Right ventricle myocardium inferior (tissue), 1 donor: ENCODE measurements around the gene DVL1. TPM values are rescaled to one million over a fixed set of nuclear protein-coding genes. Genes with fewer than 3 reads are reported as not detected.

ENCODE experiments used
- ATAC-seq: fragments of 200-7000 bp; cut with Tn5 transposase; one replicate; pipeline ENCODE4 v1.9.1; 2020; ENCODE audit warnings: mild to moderate bottlenecking, moderate library complexity
- DNase-seq: peaks from one replicate; pipeline ENCODE4 v3.0.0; 2021; ENCODE audit errors: missing footprints
- intact Hi-C: fragments of 100-400 bp; cut with DNase I; formaldehyde crosslinking; loops from one replicate; pipeline ENCODE4 v1.11.0; 2022
- total RNA-seq: library from RNA; stranded (reverse); fragmentation: NEBNext Ultra II Directional; extraction: Animal tissue kit (Norgen Biotek cat#: 25700); gene quantifications from one replicate; pipeline ENCODE4 v1.2.1, GENCODE V29; 2021
- donor health status: DM: no; HTN: yes; CAD: no; lungs with severe emphysema.

DVL1 gene
- total RNA-seq, 1 donor from 2014 or later, result 119 TPM

DNA sequence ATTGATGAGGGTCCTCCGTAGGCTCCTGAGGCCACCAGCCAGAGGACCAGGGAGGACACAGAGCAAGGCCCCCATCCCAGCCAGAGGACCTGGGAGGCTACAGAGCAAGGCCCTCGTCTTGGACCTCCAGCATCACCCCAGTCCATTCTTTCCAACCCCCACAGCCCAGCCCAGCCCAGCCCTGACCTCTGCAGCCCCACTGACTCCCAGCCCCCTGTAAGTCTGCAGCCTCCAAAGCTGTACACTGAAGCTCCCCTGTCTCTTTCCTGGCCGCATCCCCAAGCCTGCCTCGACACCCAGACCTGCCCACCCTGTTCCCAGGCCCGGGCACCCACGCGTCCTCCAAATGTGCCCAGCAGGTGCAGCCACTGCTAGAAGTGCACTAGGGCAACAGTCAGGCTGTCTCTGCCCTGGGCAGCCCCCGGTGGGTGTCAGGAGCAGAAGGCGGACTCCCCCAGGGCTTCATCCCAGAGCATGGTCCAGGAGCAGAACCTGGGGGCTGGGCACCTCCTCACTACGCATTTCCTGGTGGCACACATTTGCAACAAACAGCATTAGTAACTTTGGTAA, 2.1 kb downstream of the DVL1 start:
- intact Hi-C loops, result loop anchor here (2.0 kb wide), 1 partner anchor 22 kb away; the partner anchor contains the start of genes CPTP and INTS11
- DNase-seq (peak; percentile 49), ATAC-seq (no peak)

DNA sequence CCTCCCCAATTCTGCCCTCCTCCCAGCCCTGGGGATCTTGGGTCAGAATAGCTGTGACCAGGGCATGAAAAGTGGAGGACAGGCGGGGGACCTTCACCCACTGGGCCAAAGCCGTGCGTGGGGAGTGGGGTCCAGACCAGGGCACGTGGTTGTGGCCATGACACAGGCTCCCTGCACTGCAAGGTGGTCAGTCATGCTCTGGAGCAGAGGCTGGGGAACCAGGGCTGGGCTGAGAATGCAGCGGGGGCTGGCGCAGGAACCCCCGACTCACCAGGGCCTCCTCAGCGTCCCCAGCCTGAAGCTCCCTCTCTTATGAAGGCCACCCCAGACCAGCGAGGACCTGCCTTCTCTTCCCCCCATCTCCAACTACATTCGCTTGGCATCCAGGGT, 2.7 kb downstream of the DVL1 start:
- ATAC-seq, result no peak
- peak; percentile 32 for DNase-seq
- intact Hi-C loops, result loop anchor here (2.0 kb wide), 1 partner anchor 22 kb away; the partner anchor contains the start of genes CPTP and INTS11

DNA sequence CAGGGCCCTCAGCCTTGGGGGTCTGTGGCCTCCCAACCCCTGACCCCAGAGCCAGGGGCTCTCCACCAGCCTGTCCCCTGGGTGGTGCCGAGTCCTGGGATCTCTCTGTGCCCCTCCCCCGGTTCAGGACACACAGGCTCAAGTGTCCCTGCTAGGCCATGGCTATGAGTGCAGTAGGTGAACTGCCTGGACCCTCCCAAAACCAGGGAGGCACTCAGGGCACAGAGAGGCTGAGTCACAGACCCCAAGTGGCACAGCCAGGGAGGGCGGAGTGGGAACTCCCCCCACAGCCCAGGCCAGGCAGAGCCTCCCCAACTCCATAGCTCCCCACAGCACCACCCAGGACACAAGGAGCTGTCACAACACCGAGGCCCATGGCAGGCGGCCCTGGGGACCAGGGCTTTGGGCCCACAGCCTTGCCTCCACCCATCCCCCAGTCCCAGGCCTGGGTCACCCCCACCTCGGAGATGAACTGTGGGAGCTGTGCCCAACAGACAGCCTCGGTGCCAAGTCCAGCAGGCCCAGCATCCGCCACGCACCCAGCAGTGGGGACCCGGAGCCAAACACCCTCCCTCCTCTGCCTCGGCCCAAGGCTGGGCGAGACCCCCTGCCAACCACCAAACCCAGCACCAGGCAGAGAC, 3.2 kb downstream of the DVL1 start:
- intact Hi-C loops, result loop anchor here (2.0 kb wide), 1 partner anchor 21 kb away; the partner anchor contains the start of genes CPTP and INTS11
- DNase-seq, result peak; percentile 60
- no peak for ATAC-seq

DNA sequence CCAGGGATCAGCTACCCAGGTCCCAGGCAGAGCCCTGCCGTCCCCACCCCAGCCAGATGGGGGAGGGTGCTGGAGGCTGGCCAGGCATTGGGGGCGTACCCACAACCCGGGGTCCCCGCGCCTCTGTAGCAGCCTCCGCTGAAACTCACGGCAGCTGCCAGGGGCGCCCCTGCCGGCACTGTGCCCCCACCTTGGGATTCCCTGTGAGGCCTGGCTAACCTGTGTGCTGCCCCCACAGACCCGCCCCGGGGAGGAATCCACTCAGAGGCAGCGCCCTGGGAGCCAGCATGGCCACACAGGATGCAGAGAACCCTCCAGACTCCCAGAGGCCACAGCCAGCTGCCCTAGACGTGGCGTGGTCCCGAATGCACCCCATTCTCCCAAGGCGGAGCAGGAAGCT, 3.8 kb downstream of the DVL1 start:
- ATAC-seq, result no peak
- peak; percentile 59 for DNase-seq
- intact Hi-C loops, result no loop called here

DNA sequence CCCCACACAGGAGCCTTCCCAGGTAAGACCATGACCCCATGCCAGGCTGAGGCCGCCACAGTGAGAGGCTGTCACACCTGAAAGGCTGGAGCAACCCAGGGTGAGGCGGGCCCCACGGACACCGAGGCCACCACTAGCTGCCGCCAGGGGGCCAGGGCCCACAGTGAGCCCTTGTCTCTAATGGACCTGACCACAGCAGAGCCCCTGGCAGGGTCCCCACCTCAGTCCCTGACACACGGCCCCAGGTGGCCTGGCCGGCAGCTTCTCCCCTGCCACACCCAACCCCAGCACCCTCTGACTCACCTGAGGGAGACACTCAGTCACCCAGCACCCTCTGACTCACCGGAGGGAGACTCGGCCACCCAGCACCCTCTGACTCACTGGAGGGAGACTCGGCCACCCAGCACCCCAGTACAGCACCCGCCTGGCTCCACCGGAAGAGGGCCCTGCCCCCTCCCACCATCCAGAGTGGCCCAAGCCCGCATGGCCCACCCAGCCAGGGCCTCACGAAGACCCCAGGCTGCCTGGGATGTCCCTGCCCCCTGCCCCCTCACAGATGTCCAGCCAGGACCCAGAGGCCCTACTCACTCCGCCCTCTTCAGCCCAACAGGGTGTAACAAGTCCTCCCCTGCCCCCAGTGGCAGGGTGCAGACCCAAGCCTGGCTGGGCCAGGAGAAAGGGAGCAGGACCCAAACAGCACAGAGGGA, 4.4 kb downstream of the DVL1 start:
- intact Hi-C loops, result no loop called here
- peak; percentile 56 for DNase-seq
- no peak for ATAC-seq

DNA sequence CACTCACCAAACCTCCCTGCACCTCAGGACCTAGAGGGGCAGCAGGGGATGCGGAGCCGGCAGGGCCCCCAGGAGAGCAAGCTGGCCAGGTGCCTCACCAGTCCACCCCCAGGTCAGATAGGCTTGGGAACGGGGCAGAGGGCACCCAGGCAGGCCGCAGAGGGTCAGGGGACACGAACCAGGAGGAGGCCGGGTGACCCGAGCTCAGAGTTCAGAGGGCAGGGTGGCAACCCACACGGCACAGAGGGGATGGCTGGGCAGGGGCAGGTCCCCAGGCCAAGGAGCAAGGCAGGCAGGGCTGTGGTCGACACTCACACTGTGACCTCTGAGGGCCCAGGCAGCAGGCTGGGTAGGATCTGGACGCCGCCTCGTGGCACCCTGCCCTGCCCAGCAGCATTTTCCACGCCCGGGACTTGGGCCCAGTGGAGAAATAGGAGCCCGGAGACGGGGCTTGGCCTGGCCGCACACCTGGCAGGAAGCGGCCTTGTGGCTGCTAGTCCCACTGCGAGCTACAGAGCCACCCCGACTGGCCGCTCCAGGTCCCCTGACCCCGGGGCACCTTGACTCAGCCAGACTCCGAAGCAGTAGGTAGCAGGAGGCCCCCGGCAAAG, 5.3 kb downstream of the DVL1 start:
- ATAC-seq (peak; percentile 23), DNase-seq (peak; percentile 67)
- intact Hi-C loops, result no loop called here

DNA sequence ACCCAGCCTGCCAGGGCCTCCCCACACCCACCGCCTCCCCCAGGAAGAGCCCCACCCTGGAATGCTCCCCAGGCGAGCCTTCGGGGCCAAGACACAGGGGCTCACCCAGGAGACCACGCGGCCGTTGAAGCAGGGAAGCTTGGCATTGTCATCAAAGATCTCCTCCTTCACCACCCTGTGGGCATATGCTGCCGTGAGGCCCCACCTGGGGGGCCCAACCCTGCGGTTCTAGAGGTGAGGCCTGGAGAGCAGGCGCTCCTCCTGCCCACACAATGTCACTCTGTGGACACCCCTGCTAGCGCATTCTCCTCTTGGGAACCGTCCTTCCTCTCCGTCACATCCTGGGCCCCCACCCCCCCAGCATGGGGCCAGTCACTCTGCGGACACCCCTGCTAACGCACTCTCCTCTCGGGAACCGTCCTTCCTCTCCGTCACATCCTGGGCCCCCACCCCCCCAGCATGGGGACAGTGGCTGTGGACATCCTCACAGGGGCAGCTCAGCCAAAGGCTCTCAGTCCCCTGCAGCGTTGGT, 6.6 kb downstream of the DVL1 start:
- DNase-seq (no peak), ATAC-seq (no peak)
- intact Hi-C loops, result no loop called here

DNA sequence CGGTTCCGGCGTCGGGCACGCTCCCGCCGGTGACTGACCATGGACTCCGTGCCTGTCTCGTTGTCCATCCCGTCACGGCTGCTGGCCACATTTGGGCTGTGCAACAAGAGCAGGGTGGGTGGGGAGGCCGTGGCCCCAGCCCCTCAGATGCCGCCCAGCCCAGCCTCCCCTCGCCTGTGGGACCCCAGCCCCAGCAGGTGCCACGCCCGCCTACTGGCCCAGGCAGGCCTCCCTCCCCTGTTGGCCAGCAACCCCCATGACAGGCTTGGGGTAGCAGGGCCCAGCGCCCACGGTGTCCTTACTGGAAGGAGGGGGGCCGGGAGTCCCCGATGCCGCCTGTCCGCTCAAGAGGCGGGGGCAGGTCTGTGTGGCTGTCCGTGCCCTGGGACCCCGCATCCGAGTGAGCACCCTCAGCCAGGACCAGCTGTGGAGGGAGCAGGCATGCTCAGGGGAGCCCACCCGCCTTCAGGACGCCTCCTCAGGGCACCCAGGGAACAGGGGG, 7.1 kb downstream of the DVL1 start:
- ATAC-seq (no peak), DNase-seq (no peak)
- intact Hi-C loops, result no loop called here

DNA sequence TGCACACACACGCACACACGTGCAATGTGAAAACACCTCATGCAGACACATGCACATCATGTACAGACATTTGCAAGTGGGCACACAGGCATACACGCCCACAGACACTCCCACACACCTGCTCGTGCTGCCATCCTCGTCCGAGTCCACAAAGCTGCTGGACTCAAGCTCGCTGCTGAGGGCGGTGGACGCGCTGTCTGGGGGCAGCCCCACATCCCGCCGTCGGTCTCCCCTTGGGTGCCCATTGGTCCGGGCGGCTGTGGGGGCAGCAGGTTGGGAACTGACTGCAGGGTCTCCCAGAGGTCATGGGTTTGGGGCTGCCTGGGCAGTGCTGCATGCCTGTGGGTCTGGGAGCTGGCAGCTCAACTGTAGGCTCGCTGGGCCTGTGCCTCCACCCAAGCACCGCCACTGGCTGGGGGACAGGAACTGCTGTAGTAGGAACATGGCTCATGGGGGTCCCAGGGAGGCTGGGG, 7.6 kb downstream of the DVL1 start:
- no peak for DNase-seq
- no peak for ATAC-seq
- intact Hi-C loops, result no loop called here

DNA sequence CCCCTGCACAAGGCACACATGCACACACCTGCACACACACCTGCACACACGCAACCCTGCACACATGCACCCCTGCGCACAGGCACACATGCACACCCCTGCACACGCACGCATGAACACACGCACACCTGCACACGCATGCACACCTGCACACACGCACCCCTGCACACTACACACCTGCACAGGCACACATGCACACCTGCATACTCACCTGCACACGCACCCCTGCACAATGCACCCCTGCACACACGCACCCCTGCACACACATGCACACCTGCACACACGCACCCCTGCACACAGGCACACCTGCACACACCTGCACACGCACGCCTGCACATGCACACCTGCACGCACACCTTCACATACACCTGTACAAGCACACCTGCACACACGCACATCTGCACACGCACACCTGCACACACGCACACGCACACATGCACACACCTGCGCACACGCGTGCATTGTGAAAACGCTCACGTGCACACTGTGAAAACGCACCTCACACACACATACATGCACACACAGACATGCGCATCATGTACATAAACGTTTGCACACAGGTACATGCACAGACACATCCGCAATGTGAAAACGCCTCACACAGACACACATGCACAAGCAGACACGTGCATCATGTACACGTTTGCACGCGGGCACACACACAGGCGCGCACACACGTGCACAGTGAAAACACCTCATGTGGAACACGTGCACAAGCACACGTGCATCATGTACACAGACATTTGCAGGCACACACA, 8.2 kb downstream of the DVL1 start:
- DNase-seq (no peak), ATAC-seq (no peak)
- intact Hi-C loops, result no loop called here

DNA sequence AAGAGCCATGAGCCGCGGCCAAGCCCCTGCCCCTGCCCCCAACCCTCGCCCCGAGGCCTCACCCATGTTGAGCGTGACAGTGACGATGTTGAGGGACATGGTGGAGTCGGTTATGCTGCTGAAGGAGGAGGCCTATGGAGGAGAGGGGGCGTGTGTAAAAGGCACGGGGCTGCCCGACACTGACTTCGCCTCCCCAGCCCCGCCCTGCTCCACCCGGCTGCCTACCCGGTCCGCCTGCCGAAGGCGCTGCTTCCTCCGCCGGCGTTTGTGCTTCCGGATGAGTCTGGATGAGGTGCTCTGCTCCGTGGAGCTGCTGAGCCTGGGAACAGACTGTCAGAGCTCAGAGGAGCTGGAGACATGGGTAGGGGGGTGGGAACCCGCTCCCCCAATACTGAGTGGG, 9.0 kb downstream of the DVL1 start:
- intact Hi-C loops, result no loop called here
- no peak for ATAC-seq

DNA sequence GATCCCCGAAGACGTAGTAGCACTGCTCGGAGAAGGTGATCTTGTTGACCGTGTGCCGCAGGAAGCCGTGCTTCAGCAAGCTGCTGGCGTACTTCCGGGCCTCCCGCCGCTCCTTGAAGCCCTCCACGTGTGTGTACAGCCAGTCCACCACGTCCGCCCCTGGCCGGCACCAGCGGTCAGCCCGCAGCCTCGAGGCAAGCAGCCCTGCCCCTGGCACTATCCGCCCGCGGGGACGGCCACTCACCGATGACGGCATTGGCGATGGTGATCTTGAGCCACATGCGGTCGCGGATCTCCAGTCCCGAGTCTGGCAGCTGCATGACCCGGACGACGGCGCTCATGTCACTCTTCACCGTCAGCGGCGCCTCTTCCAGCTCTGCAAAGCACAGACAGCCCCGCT, 10.9 kb downstream of the DVL1 start:
- intact Hi-C loops, result no loop called here
- DNase-seq, result no peak
- ATAC-seq, result no peak

More for the DNA sequence above, 9.0 kb downstream of the DVL1 start:
- DNase-seq, result no peak

DNA sequence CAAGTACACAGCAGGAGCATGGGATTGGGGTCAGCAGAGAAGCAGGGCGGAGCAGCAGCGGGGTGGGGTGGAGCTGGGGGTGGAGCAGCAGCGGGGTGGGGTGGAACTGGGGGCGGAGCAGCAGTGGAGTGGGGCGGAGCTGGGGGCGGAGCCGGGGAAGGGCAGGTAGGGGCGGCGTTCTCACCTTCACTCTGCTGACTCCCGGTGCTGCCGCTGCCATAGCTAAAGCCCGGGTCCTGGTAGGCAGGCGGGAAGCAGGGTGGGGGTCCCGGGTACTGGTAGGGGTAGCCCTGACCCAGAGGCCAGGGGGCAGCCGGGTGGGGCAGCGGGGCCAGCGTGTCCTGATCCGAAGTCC, 11.4 kb downstream of the DVL1 start:
- intact Hi-C loops, result no loop called here
- no peak for ATAC-seq
- no peak for DNase-seq

DNA sequence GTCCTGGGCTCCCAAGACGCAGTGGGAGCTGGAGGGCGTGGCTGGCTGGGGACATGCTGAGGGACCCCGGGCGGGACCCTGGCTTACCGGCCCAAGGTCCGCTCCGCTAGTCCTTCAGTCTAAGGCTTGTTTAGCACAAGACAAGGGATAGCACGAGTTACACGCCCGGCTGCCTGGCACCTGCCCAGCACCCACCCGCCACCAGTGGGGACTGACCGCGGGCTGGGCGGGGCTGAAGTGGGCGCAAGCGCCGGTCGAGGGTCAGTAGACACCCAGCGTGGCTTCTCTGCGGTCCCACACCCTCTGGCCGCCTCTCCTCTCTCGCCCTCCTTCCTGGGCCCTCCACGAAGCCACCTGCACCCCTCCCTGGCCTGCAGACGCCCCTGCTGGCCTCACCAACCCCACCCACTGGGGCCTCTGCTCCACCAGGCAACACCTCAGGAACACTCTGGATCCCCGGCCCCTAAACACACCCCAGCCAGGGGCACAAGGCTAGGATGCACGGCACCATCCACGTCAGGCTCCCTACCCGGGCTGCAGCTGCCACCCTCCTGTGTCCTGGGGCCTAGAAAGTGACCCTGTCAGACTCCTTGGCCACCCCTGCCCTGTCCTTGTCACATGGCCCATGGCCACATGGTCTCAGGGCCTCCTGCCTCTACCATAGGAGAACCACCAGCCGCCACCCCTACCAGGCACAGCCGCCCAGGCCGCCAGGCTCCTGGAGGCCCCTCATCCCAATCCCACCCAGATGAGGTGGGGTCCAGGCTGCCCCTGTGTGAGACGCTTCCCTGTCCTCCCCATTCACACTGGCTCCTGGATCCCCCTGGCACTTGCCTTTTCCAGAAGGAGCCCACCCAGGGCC, 12.1 kb downstream of the DVL1 start:
- ATAC-seq, result no peak
- intact Hi-C loops, result no loop called here

DNA sequence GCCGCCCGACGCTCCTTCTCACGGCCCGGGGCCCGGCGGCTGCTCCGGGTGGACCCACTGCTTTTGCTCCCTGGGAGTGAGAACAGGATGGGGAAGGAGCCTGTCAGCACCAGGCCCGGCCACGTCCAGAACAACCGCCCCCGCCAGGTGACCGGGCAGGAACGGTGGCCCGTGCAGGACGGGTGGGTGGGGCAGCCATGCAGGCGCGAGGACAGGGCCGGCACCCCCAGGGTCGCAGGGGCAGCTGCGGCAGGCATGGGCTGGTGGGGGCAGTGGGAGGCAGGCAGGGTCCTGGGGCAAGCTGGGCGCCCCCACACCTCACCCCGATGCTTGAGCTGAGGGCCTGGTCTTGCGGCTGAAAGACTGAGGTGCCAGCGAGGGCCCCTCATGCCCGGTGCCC, 12.8 kb downstream of the DVL1 start:
- DNase-seq (no peak), ATAC-seq (no peak)
- intact Hi-C loops, result no loop called here

More for the DNA sequence above, 12.1 kb downstream of the DVL1 start:
- no peak for DNase-seq

DNA sequence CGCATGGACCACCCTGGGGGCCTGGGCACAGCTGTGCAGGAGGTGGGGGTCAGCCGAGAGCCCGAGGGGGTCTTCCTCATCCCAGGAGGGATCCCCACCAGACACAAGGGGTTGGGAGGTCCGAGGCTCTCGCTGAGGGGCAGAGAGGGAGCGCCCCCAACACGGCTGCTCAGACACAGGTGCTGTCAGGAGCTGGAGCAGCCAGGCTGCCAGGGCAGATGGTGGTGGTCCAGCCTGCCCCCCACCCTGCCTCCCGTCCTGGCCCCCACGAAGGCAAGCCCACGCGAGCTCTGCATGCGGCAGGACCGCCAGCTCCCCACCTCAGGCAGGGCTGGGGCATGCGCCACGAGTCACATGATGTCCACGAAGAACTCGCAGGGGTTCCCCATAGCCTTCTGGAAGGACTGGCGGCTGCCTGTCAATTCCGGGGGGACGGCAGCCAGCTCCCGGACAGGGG, 13.4 kb downstream of the DVL1 start:
- intact Hi-C loops, result no loop called here
- no peak for ATAC-seq

DNA sequence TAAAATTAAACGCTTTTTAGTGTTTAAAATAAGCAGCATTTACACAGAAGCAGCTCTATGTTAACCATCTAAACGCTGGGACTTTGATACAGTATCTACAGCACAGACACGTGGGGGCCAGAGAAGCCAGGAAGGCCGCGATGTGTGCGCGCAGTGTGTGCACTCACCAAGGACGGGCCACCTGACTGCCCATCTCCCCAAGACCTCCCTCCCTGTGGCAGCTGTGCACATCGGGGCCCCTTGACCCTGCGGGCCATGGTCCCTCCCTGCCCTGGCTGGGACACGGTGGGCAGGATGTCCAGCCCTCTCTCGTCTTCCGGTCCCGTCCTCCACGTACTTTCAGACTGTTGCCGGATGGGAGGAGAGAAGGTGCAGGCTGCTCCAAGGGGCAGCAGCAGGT, 13.9 kb downstream of the DVL1 start:
- ATAC-seq, result no peak
- DNase-seq, result no peak
- intact Hi-C loops, result no loop called here

More for the DNA sequence above, 13.4 kb downstream of the DVL1 start:
- DNase-seq, result no peak

DNA sequence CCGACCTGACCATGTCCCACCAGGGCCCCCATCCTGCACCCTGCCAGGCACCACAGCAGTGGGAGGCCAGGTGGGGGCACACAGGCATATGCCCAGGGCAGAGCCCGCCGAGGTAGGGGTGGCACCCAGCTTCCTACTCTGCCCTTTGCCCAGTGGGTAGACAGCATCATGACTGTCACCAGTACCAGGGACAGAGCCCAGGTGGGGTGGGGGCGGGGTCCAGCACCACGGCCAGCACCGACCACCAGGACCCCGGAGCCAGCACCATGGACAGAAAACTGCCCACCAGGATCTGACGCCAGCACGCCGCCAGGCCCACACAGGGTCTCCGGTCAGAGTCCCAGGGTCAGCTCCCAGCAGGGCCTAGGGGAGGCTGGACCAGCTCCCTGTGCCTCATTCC, 14.4 kb downstream of the DVL1 start:
- intact Hi-C loops, result no loop called here
- DNase-seq, result no peak
- ATAC-seq, result no peak
